Nephron (organoid): ENCODE measurements around the gene ISG20.

ENCODE experiments used
- H3K27ac Mint-ChIP-seq, 3 experiments: 2 replicates each; pipeline ENCODE4 v1.8.0; 2020; ENCODE audit warnings: mixed read lengths in 3 of 3, mild to moderate bottlenecking in 2 of 3, moderate library complexity in 1 of 3
- H3K27me3 Mint-ChIP-seq: 2 replicates; pipeline ENCODE4 v1.8.0; 2021; ENCODE audit warnings: low read depth, mild to moderate bottlenecking, moderate library complexity, mixed read lengths
- H3K36me3 Mint-ChIP-seq: 2 replicates; pipeline ENCODE4 v1.8.0; 2020; ENCODE audit warnings: low read depth, mixed read lengths
- H3K4me1 Mint-ChIP-seq: 2 replicates; pipeline ENCODE4 v1.8.0; 2020; ENCODE audit warnings: mixed read lengths
- H3K4me3 Mint-ChIP-seq, 3 experiments: 2 replicates each; pipeline ENCODE4 v1.8.0; 2020; ENCODE audit warnings: mild to moderate bottlenecking in 3 of 3, mixed read lengths in 3 of 3, moderate library complexity in 2 of 3
- H3K9me3 Mint-ChIP-seq: 2 replicates; pipeline ENCODE4 v1.8.0; 2020; ENCODE audit warnings: mixed read lengths
- TF ChIP-seq, protein P1 (sequence below), 3 experiments: fragments of 200-600 bp; sonication (generic); IDR thresholded peaks; one replicate each; pipeline ENCODE4 v1.5.0; 2021; ENCODE audit warnings: antibody characterized with exemption in 3 of 3; ENCODE audit not compliant: unreplicated experiment in 3 of 3

Gene ISG20

DNA sequence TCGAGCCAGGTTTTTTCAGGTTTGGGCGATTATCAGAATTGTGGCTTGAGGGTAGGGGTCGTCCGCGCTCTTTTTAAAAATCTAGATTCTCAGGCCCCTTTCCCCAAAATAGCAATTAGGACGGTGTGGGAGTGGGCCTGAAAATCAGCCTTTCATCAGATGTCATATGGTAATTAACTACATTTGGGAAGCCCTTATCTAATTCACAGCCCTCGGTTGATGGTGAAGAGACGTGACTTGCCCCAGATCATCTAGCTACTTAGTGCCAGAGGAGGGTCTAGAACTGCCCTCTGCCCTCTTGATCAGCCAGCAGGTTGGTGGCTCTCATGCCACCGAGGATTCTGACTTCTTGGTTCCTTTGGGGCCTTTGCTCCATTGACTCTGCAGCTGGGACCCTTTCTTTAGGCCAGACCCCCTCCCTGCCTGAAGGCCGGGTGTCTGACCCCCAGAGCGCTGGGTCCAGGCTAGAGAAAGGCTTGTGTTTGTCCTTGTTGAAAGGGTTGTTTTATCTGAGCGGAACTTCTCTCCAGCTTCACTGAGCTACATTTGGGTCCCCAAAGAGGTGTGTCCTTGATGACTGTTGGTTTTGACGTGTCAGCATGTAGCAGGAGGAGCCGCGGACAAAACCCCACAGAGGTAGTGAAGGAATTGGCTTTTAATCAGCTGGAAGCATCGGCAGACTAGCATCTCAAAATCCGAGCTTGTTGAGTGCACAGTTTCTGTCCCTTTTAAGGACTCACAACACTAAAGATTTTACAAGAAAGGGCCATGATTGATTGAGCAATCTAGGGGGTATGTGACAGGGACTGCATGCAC lies 16.8 kb upstream of the ISG20 start:
- peaks cover 10% of the 10 kb centered on the region for H3K27me3 Mint-ChIP-seq
- no peaks in the 10 kb centered on the region for H3K9me3 Mint-ChIP-seq
- H3K27ac Mint-ChIP-seq, result peak overlapping the region; percentile 21 to 83 (median 25)
- TF ChIP-seq, protein P1, sequence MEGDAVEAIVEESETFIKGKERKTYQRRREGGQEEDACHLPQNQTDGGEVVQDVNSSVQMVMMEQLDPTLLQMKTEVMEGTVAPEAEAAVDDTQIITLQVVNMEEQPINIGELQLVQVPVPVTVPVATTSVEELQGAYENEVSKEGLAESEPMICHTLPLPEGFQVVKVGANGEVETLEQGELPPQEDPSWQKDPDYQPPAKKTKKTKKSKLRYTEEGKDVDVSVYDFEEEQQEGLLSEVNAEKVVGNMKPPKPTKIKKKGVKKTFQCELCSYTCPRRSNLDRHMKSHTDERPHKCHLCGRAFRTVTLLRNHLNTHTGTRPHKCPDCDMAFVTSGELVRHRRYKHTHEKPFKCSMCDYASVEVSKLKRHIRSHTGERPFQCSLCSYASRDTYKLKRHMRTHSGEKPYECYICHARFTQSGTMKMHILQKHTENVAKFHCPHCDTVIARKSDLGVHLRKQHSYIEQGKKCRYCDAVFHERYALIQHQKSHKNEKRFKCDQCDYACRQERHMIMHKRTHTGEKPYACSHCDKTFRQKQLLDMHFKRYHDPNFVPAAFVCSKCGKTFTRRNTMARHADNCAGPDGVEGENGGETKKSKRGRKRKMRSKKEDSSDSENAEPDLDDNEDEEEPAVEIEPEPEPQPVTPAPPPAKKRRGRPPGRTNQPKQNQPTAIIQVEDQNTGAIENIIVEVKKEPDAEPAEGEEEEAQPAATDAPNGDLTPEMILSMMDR (IDR thresholded peaks at IDR 0.05; ENCODE audit: unreplicated experiment in 3 of 3), result no peak
- H3K4me3 Mint-ChIP-seq, result peak overlapping the region; percentile 90 to 93 (median 92)
- peaks cover 48% of the 10 kb centered on the region for H3K4me1 Mint-ChIP-seq
- no peaks in the 10 kb centered on the region for H3K36me3 Mint-ChIP-seq

DNA sequence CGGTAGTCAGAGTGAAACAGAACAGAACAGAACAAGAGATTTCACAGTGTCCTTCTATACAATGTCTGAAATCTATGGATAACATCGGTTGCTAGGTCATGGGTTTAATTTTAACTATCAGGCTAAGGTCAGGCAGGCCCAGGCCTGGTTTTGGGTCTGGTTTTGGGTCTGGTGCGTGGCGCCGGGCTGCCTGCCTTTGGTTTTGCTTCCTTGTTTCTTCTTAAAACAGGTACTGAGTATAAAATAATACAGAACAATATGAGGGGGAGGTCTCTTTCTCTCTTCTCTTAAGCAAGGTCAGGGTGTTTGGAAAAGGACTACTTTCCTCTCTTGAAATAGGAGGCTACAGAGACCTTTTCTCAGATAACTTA lies 16.2 kb upstream of the ISG20 start:
- H3K27ac Mint-ChIP-seq, result peak overlapping the region in 2 of 3 experiments; percentile 21 to 25
- H3K4me1 Mint-ChIP-seq, result peaks cover 48% of the 10 kb centered on the region
- TF ChIP-seq, protein P1 (IDR thresholded peaks at IDR 0.05; ENCODE audit: unreplicated experiment in 3 of 3), result no peak
- H3K27me3 Mint-ChIP-seq, result peaks cover 7% of the 10 kb centered on the region
- H3K4me3 Mint-ChIP-seq, result peak overlapping the region; percentile 90 to 93 (median 92)
- H3K9me3 Mint-ChIP-seq, result no peaks in the 10 kb centered on the region
- H3K36me3 Mint-ChIP-seq, result peaks cover 5% of the 10 kb centered on the region

DNA sequence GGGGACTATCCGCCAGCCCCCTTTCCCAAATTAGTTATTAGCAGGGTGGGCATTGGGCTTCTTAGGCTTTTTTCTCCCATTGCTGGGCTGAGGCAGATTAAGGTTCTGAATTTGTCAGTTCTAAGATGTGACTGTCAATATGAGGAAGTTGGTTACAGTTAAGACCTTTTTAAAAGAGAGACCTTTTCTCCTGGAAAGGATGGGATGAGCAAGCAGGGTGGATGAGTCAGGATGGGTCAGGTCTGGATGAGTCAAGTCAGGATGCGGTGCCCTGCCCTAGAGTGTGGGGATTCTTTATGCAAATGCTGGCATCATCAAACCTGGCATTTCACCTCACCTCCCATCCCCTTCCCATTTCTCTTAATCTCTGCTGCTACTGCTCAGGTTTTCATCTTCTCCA lies 15.8 kb upstream of the ISG20 start:
- H3K9me3 Mint-ChIP-seq, result no peaks in the 10 kb centered on the region
- H3K4me1 Mint-ChIP-seq, result peaks cover 48% of the 10 kb centered on the region
- TF ChIP-seq, protein P1 (IDR thresholded peaks at IDR 0.05; ENCODE audit: unreplicated experiment in 3 of 3), result no peak
- peaks cover 4% of the 10 kb centered on the region for H3K27me3 Mint-ChIP-seq
- peak overlapping the region in 2 of 3 experiments; percentile 25 to 45 for H3K27ac Mint-ChIP-seq
- H3K36me3 Mint-ChIP-seq, result peaks cover 10% of the 10 kb centered on the region
- H3K4me3 Mint-ChIP-seq, result peak overlapping the region; percentile 90 to 93 (median 92)

DNA sequence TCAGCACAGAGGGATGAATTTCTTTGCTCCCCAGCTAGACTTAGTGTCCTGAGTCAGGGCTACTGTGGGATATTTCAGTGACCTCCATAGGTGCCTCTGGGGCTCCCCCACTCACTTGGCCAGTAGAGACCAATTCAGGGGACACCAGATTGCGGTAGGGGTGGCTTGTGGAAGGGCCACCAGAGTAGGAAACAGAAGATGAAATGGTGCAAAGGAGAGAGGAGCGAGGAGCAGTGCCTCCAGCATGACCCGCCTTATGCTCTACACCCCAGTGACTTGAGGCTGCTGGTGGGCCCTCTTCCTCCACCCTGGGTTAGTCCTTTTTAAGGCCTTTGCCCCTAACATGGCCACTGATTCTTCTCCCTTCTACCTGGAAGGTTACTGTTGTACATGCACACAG lies 15.2 kb upstream of the ISG20 start:
- peak overlapping the region; percentile 63 to 93 (median 92) for H3K4me3 Mint-ChIP-seq
- no peaks in the 10 kb centered on the region for H3K9me3 Mint-ChIP-seq
- TF ChIP-seq, protein P1 (IDR thresholded peaks at IDR 0.05; ENCODE audit: unreplicated experiment in 3 of 3), result no peak

DNA sequence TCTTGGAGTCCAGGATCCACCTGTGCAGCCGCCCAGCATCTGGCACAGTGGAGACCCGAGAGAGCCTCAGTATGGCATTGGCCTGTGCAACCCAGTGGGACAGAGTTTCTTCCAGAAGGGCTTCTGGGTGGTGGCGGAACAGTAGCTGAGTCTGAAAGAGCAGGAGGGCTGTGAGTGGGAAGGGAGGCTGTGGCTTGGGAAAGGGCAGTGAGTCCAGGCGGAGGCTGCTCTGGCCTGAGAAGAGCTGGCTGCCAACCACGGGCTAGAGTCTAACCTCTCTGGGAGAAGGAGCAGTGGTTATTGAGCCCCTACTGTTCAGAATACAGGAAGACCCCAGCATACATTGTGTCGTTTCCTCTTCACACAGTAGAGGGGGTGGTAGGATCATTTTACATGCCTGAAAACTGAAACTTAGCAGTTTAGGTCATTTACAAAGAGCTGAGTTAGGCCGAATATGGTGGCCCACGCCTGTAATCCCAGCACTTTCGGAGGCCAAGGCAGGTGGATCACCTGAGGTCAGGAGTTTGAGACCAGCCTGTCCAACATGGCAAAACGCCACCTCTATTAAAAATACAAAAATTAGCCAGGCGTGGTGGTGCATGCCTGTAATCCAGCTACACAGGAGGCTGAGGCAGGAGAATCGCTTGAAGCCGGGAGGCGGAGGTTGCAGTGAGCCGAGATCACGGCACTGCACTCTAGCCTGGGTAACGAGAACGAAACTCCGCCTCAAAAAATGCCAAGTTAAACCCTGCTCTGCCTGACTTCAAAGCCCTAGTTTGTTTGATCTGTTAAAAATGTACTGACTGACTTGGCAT lies 14.5 kb upstream of the ISG20 start:
- Mint-ChIP-seq H3K4me3 (peak overlapping the region; percentile 63 to 93 (median 92)), H3K4me1 (peaks cover 48% of the 10 kb centered on the region), H3K36me3 (peaks cover 14% of the 10 kb centered on the region), H3K9me3 (no peaks in the 10 kb centered on the region), H3K27me3 (peaks cover 4% of the 10 kb centered on the region), H3K27ac (peak overlapping the region; percentile 52 to 86 (median 77))
- TF ChIP-seq, protein P1 (IDR thresholded peaks at IDR 0.05; ENCODE audit: unreplicated experiment in 3 of 3), result peak; percentile 53 to 57 (median 57)

More for the DNA sequence above, 15.2 kb upstream of the ISG20 start:
- H3K4me1 Mint-ChIP-seq, result peaks cover 48% of the 10 kb centered on the region
- H3K36me3 Mint-ChIP-seq, result peaks cover 13% of the 10 kb centered on the region
- peaks cover 4% of the 10 kb centered on the region for H3K27me3 Mint-ChIP-seq
- H3K27ac Mint-ChIP-seq, result peak overlapping the region in 2 of 3 experiments; percentile 25 to 45
